HepG2 (cell line): ENCODE measurements around the gene UHMK1. TPM values are rescaled to one million over a fixed set of nuclear protein-coding genes. Genes with fewer than 3 reads are reported as not detected.

Source experiments
- NFAT5 ChIP-seq: sonication (generic); formaldehyde crosslinking; IDR thresholded peaks from 2 replicates; pipeline ENCODE4 v1.4.0; 2020; ENCODE audit warnings: missing genetic modification reagents
- SMARCC2 ChIP-seq: fragments of 450-650 bp; IDR thresholded peaks from 2 replicates; pipeline ENCODE4 v1.6.1; 2017; ENCODE audit warnings: antibody characterized with exemption, mild to moderate bottlenecking
- SRSF9 ChIP-seq: fragments of 200-400 bp; formaldehyde crosslinking; IDR thresholded peaks from 2 replicates; pipeline ENCODE4 v1.6.1; 2018; ENCODE audit warnings: borderline replicate concordance, mild to moderate bottlenecking, low read depth, low read length; ENCODE audit not compliant: insufficient read depth, poor library complexity, severe bottlenecking
- TAF15 ChIP-seq: fragments of 200-400 bp; formaldehyde crosslinking; IDR thresholded peaks from one replicate; pipeline ENCODE4 v1.6.1; 2018; ENCODE audit warnings: mild to moderate bottlenecking, low read depth, low read length; ENCODE audit not compliant: poor library complexity, severe bottlenecking
- ZBTB40 ChIP-seq, 2 experiments: fragments of 450-650 bp in 1 of 2; sonication (generic) in 1 of 2; formaldehyde crosslinking in 1 of 2; IDR thresholded peaks; 2 replicates each; pipeline versions ENCODE4 v1.6.1 to v1.8.0; 2016 to 2022; ENCODE audit warnings: antibody characterized with exemption in 1 of 2, mild to moderate bottlenecking in 1 of 2, missing genetic modification reagents in 1 of 2
- ZC3H13 ChIP-seq: sonication (generic); formaldehyde crosslinking; IDR thresholded peaks from 2 replicates; pipeline ENCODE4 v1.8.1; 2023; ENCODE audit warnings: mild to moderate bottlenecking, missing genetic modification reagents, moderate library complexity
- ZNF383 ChIP-seq: sonication (generic); formaldehyde crosslinking; IDR thresholded peaks from 2 replicates; pipeline ENCODE4 v1.4.0; 2020; ENCODE audit warnings: missing genetic modification reagents, mild to moderate bottlenecking, borderline replicate concordance
- ZSCAN21 ChIP-seq: sonication (generic); formaldehyde crosslinking; IDR thresholded peaks from 2 replicates; pipeline ENCODE4 v1.8.0; 2022; ENCODE audit warnings: mild to moderate bottlenecking, missing genetic modification reagents, moderate library complexity, borderline replicate concordance
- polyA plus RNA-seq, 8 experiments: library from polyadenylated mRNA; depleted of rRNA in 3 of 8; stranded (reverse) in 7 of 8; unstranded in 1 of 8; fragments of >200 nt; fragmentation: Illumina TruSeq in 4 of 8; extraction: Trizol in 4 of 8; gene quantifications; 2 replicates each; pipeline versions ENCODE4 v1.2.1 to v1.2.3, GENCODE V29; 2011 to 2016; ENCODE audit warnings: low read depth in 4 of 8, missing spikeins in 1 of 8, mixed read lengths in 1 of 8; ENCODE audit not compliant: insufficient read depth in 1 of 8
- total RNA-seq, 5 experiments: library from RNA; depleted of rRNA; stranded (reverse); fragments of >200 nt; fragmentation: Illumina TruSeq; extraction: Trizol; gene quantifications; 2 replicates each; pipeline ENCODE4 v1.2.3, GENCODE V29; 2016; ENCODE audit warnings: low read depth in 1 of 5
- TF ChIP-seq, protein P1 (sequence below): sonication (generic); formaldehyde crosslinking; IDR thresholded peaks from 2 replicates; pipeline ENCODE4 v1.4.0; 2020; ENCODE audit warnings: missing genetic modification reagents

The UHMK1 gene
- total and polyA plus RNA-seq, 2 of the 13 experiments (the other 11 are each of a cell fraction or from before 2014, with no cell fraction given) = 12.9 to 20.0 TPM

DNA sequence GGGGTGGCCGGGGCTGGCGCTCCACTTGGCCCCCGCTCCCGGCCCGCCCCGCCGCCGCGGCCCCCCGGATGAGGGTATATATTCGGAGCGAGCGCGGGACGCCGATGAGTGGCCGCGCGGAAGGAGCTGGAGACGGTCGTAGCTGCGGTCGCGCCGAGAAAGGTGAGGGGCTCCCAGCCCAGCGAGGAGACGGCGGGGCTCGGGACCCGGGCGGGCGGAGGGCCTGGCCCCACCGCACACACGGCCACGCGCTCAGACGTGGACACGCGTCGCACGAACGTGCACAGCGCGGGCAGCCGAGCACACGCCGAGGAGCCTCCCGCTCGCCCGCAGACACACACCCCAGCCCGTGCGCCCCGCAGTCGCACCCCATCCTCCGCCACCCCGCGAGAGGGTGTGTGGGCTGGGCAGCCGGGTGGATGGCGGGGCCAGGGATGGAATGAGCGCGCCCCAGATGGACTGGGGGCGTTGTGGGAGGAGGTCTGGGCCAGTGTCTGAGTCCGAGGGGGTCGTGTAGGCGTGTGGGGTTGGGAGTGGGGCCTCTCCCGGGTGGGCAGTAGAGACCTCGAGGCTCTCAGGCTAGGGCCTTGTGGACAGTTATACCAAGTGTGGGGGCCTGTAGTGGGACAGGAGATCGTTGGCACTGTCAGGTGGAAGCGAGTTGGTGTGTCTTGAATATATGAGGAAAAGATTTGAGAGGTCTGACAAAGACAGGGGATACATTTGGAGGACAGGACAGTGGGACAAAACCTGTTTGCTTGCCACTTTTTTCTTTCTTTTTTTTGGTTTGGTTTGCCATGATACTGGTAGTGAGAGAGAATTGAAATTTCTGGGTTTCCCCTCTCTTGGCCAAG, 64.2 kb downstream of the UHMK1 start, which contains the start of gene UAP1 (continued):
- TF ChIP-seq ZC3H13 (0 out of 2 replicates have a peak, but pooled peaks have one; percentile 44), ZNF383 (no peak), SMARCC2 (no peak), SRSF9 (no peak), NFAT5 (no peak), TAF15 (no peak), ZSCAN21 (CRISPR knock-in tag) (peak; percentile 83), ZBTB40 (IDR thresholded peaks at IDR 0.05) (no peak), ZBTB40 (CRISPR knock-in tag; IDR thresholded peaks at IDR 0.05) (peak; percentile 41; the same call in 1 of the 2 replicates)
- TF ChIP-seq, protein P1, sequence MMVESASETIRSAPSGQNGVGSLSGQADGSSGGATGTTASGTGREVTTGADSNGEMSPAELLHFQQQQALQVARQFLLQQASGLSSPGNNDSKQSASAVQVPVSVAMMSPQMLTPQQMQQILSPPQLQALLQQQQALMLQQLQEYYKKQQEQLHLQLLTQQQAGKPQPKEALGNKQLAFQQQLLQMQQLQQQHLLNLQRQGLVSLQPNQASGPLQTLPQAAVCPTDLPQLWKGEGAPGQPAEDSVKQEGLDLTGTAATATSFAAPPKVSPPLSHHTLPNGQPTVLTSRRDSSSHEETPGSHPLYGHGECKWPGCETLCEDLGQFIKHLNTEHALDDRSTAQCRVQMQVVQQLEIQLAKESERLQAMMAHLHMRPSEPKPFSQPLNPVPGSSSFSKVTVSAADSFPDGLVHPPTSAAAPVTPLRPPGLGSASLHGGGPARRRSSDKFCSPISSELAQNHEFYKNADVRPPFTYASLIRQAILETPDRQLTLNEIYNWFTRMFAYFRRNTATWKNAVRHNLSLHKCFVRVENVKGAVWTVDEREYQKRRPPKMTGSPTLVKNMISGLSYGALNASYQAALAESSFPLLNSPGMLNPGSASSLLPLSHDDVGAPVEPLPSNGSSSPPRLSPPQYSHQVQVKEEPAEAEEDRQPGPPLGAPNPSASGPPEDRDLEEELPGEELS (CRISPR knock-in tag) = no peak
